HG02588 (cell line): ENCODE measurements around the gene POU2AF1.

Source experiments
- ATAC-seq: cut with Tn5 transposase; IDR thresholded peaks from one replicate; pipeline ENCODE4 v1.9.1; 2021; ENCODE audit warnings: mild to moderate bottlenecking, moderate library complexity; ENCODE audit not compliant: unreplicated experiment

POU2AF1 gene

DNA sequence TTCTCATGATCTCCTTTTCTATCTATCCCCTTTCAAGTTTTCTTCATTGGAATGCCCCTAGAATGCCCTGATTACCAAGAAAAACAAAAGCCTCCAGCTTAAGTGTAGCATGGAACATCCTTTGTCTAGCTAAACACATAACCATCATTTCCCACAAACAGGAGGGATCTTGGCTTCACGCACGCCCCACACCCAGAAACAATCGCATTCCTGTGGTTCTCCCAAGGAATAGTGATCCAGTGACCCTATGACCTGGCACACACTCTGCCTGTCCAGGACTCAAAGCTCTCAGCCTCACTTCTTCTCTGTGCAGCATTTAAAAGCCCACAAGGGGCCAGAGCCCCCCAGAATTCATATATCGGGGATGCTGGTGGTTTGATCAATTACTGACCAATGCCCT, 9.3 kb upstream of the POU2AF1 start:
- no peak for ATAC-seq

DNA sequence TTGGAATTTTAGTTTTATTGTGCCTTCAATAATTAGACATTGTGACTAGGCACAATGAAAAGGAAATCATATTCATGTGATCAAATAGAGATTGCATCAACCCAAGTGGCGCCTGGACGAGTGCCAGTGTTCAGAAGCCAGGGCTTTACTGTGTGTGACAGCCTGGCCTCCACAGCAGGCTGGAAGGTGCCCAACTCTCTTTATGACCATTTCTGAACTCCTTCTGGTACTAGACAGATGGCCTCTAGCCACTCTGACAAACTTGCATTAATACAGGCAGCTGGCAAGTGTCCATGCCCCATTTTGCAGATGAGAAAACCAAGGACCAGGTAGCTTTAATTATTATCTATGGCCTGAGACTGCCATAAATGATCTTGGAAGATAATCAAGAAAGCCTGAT, 8.3 kb upstream of the POU2AF1 start:
- ATAC-seq = no peak

DNA sequence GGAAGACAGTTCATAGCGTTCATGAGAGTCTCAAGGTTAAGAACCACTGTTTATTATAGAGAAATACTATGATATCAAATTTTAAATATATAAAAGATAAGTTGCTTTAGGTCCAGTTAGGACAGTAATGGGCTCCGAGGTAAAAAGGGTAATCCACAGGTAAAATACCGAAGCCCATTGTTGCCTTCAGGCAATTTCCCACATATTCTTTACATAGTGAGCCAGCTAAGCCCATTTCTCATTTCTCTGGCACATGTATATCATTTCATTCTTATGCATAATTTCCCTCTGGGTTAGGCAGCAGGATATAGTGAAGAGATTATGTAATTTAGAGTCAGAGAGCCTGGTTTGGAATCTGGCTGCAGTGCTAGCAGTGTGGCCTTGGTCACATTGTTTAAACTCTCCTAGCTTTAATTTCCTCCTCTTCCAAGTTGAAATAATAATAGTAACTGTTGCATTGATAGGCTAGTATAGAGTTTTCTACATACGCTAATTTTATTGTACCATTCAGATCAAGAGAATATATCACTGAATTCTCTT, 7.6 kb upstream of the POU2AF1 start:
- ATAC-seq = no peak

DNA sequence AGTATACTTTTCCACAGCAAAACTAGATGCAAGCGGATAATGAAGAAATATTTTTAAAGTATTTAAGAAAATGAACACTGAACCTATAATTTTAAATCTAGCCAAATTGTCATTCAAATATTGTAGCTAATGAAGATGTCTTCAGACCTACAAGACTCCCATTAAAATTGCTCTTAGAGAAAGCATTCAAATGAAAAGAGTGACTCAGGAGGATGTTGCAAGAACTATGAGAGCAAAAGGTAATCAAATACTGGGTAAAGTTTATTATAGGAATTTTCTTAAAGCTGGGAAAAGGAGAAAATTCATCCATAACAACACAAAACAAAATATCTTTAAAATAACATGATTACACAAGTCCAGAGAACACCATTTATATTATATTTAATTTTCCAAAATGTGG, 5.4 kb upstream of the POU2AF1 start:
- no peak for ATAC-seq

DNA sequence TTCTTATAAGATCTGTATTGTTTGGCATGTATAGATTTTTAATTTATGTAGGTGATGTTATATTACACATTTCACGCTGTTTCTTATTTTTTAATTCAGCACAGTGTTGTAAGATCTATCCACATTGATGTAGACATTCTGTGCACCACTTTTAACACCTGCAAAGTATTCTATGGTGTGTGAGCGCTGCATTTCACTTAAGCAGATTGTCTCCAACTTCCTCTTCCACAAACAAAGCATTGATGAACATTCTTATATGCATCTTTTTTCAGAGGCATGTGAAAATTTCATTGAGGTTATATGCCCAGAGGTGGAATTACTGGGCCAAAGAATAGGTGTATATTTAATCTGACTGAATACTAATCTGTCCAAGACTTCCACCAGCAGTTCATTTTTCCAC, 3.4 kb upstream of the POU2AF1 start:
- no peak for ATAC-seq

DNA sequence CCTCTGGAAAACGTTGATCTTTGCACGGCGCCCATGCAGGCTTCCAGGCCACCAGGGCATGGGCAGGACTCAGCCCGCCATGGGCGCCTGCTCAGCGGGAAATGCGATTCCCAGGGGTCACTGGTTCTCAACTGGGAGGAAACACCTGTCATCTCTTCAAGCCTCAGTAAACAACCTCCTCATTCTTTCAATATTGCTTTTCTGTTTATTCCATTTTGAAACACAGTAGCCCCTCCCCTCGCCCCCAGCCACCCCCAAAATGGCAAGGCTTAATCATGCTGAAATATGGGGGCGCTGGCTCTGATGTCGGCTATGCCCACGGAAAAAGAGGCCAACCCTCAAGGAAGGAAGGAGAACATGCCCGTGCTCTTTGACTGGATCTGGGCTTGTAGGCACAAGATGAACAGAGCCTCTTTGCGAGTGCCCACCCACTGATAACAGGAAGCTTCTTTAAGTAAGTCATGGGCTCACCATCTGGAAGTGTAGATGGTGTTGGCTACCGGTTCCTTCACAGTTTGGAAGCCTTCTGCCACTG, 594 bp upstream of the POU2AF1 start:
- ATAC-seq = peak; percentile 34

DNA sequence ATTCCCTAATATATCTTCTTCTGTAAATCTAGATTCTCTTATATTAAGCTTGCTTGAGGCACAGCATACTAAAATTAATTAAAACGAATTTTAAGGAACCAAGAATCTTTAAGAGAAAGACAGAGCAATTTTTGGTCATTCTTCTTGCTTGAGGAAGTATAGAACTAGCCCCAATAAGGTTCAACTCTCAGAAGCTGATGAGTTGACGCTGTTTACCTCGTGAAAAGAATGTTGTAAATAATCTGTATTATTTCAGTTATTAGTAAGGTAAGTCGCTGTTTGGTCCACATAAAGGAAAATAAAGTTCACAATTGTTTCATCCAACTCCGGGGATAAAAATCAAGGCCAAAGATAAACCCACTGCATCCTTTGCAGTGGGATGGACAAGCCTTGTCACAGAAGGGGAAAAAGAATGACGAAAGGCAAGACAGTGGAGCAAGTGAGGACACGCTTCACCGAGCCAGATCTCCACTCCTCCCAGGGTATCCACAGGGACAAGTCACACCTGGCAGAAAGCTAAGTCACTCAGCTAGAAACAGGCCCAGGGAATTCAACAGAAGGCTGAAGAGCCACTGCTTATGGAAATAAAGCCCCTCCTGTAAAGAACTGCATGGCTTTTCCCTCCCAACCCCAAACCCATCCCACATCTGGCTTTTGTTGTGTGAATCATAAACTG, 752 bp downstream of the POU2AF1 start:
- no peak for ATAC-seq

DNA sequence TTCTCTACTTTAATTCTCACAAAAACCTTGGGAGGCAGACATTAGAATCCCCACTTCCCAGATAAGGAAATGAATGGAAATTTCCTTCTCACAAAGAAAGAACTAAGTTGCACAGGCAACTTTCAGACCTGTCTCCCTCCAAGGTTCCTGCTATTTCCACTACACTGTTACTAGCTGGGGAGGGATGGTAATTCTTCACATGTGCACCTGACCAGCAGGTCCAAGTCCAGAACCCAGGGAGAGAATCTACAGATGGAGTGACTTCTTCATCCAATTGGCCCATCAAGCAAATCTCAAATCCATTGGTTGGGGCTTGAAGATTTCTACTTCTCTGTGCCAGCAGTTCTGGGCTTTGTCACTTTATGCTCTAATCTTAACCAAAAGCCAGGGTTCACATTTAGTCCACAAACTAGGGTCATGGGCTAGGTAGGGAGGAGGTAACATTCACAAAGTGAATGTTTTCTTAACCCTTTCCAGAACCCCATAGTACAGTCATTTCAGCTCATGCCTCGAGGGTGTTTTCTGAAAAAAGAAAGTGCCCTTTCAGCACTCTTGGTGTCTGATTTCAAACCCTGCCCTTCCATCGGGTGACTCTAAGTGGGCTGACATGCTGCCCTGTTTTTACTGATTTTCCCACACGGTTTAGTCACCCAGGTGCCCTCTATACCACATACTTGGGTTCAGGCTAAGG, 2.7 kb downstream of the POU2AF1 start:
- peak; percentile 21 for ATAC-seq

DNA sequence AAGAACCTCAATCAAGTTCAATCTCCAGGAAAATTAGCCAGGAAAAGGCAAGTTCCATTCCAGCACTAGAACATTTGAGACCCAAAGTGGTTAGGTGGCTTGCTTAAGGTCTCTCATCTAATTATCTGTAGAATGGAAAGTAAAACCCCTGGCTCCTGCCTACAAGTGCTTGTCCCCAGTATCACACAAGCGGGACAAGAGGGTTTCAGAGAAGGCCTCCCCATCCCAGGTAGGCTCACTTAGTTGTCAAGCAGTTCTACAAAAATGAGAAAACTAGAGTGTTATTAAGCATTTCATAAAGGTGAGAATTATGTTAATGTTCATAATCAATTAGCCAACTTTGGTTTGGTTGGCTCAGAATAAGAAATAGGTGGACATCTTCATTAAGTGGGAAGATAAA, 5.5 kb downstream of the POU2AF1 start:
- no peak for ATAC-seq

DNA sequence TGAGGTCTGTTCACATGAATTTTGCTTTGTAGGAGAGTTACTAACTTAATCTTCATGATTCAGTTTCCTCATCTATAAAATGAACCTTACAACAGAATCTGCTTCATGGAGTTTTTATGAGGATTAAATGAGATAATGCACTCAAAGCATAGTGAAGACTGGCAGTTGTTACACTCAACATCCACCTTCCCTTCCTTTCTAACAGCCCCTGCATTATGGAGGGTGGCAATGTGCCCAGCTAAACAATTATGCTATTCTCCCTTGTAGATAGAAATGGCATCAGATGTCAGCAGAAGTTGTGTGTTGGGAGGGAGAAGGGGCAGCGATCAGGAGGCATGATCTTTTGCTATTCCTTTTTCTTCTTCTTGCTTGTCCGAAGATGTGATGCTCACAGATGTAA, 6.5 kb downstream of the POU2AF1 start:
- ATAC-seq = no peak

DNA sequence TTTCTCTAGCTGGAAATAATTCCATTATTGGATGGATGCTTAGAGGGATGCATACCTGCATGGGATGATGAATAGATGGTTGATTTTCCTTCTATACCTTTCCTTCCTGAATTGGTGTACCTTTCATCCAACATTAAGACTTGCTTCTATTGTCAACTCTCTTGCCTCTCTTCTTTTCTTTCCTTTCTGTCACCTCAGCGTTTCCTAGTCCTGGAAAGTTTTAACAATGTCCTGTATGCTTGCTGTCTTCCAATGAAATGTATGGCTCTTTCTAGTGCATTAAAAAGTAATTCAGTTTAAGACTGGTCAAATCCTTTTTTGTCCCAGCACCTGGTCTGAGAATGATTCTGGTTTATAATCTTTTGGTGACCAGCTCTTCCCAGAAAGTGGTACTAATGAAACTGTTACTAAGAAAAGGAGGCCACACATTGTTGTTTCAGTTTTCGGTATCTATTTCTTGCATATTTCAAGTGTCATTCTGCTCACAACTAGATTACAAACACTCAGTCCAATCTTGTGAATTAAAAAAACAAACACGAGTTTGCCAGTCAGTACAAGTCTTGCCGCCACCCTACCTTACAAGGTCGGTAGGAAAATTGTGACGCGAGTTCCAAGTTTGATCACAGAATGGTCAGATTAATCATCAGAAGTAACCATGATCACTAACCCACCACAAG, 8.0 kb downstream of the POU2AF1 start:
- ATAC-seq = peak; percentile 42

DNA sequence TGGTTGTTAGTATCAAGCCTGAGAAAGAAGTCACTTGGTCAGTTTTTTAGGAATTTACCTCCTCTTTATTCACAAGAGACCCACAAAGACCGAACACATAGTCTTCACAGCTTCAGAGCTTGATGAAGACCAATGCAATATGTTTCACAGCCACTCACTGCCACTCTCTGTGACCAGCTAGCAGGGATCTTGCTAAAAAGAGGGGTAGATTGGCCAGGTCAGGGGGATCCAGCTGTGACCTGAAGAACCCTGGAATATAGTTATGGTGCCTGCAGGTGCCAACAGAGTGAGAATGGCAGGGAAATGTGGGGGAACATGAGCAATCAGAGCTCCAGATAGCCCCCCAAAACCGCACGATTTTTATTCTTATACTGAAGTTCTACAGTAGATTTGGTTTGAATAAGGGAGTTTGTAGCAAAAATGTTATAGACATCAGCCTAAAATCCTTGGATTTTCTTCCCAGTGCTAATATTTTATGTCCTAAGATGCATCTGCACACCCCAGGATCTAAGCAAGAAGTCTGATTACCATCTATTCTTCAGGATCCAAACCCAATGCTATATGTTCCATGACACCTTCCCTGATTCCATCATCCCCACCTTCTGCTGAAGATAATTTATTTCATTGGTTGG, 8.7 kb downstream of the POU2AF1 start:
- no peak for ATAC-seq

DNA sequence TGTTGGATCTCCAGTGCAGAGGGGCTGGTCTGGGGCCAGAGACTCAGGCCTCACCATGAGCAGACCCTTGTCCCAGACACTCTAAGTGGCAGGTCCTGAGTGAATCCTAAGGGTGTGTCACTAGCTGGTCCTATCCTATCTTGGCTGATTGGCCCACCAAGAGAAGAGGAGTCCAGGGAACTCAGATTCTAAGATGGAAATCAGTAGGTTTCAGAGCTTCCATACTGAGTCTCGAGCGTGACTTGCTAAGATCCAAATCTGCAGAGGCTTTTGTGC, 10.9 kb downstream of the POU2AF1 start:
- no peak for ATAC-seq

DNA sequence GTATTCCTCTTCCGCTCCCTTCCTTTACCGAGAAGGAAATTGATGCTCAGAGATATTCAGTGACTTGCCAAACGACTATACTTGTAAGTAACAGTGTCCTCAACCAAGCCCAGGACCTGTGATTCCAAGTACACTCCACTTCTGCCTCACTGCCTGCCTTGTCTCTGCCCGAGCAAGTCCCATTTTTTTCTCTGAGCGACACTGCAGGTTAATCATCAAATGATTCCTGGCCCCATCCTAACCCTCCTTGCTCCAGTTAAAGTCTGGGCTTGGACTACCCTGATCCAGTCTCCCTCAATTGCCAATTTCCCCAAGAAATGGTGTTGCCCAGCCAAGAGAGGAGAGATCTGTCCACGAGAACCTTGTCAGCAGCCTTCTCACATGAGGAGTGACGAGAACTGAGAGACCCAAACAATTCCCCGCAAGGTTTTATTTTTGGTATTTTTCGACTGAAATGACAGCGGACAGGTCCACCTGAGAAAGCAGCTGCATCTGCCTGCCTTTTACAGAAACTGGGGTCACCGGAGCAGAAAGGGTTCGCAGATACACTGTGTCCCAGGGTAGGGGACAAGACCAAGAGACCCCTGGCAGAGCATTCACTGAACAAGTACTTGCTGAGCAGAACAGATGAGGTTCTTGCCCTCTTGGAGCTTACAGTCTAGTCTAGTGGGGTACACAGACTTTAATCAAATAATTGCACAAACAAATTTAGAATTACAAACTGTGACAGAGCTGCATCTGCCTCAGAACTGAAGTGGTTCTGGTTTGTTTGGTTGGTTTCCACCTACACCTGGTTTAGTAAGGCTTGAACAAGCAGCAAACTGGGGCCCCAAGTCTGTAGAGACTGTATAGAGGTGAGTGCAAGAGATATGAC, 11.4 kb downstream of the POU2AF1 start:
- ATAC-seq = peak; percentile 41

DNA sequence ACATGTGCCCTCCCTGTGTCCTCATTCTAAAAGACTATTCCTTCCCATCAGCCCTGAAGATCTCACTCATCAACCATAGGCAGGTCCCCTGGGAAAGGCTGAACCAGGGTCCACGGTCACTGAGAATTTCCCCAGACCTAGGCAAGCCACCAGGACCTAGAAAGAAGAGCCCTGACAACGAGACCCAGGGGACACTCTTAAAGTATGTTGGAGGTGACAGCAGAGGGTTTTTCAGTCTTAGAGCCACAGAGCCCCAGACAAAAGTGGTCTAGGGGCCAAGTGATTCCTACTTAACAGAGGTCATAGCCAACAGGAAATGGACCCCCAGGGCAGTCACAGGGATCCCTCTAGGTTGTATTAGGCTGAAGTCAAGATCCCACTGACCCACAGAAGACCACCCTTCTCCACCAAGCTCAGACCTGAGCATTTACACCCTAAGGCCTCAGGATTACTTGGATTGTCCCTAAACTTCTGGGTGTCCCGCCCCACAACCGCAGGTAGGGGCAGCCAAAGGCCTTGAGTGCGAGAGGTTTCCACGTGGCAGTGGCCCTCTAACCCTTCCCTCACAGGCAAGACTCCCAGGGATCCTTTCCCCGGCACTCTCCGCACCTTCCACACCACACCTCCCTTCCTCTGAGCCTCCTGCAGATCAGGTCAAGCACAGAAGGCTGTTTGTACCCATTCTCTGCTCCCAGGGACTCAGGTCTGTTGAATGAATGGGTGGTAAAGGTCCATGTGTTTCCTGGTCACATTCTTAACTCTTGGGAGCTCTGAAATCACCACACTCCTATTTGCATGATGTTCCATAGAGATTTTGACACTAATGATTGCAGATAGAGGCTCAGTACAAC, 12.3 kb downstream of the POU2AF1 start:
- no peak for ATAC-seq

DNA sequence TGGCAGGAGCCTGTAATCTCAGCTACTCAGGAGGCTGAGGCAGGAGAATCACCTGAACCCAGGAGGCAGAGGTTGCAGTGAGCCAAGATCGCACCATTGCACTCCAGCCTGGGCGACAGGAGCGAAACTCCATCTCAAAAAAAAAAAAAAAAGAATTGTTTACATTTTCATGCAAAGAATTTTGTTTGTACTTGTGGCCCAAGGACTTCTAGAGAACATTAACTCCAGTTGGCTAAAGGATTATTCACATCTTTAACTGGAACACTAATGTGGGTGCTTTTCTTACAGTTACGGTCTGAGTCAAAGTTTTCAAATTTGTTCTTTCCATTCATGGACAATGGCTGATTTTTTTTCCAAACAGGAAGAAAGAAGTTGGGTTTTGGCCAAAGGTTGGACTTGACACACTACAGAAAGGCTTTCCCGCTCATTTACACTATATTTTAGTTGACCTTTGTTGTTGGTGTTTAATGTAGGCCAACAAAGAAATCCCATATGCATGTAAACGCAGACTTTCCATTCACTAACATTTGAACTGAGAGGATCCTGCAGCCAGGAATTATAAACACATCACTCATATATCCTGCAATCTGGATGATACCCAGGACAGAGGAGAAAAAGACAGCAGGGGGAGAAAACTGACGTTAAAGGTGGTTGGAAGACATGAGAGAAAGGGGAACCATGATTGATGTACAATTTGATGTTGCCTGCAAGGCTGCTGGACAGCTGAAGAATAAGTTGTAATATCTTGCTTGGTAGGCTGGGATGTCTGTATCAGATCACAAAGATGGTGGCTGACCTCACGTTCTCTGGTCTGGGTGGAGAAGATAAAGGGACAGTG, 13.1 kb downstream of the POU2AF1 start:
- ATAC-seq = no peak

DNA sequence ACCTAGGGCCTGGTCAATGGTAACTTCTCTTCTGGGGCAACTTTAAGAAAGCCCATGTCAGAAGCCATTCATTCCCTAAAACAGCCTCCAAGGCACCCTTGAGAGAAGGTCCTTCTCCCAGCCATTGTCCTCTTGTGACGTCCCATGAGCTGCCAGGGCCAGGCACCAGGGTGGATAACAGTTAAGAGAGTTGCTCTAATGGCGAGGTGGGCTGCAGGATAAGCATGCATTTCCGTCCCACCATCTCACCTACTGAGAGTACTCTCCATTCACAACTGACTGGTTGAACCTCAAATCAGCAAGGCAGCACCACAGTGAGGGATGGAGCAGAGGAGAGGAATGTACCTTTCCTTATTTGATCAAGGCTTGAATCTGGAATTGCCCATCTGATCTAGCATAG, 14.6 kb downstream of the POU2AF1 start:
- no peak for ATAC-seq

DNA sequence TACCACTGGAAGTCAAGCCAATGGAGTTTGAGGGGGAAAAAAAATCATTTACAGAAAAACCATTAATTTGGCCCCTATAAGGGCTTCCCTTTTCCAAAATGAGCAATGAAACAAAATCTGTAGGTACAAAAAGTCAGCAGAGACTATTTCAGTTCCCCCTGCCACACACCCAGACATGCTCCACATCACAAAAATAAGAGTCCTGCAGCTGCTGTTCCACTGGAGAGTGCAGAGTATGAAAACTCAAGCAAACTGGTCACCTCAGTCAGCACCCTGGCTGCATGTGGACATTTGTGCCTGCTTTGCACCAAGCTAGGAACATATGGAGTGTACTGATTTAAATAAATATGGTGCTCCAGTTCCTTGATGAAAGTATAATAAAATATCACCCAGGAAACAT, 15.1 kb downstream of the POU2AF1 start:
- no peak for ATAC-seq
